Fibroblast of mammary gland (primary cell): ENCODE results near the gene ZNF775.

Experiments used
- DNase-seq: peaks from one replicate; pipeline ENCODE4 v3.0.0-alpha.2; 2010; ENCODE audit warnings: low read depth
- H3K4me3 ChIP-seq: 2 replicates; pipeline ENCODE4 v1.5.1; 2011; ENCODE audit warnings: low read depth, mild to moderate bottlenecking, low read length, moderate library complexity; ENCODE audit not compliant: control insufficient read depth
- TF ChIP-seq, protein P1 (sequence below): conservative IDR thresholded peaks from 2 replicates; pipeline ENCODE4 v1.5.1; 2011; ENCODE audit warnings: low read depth, low read length, inconsistent platforms; ENCODE audit not compliant: control insufficient read depth, insufficient read depth

ZNF775 gene

GRCh38 chr7:150404805-150405583, 25.9 kb downstream of the ZNF775 start:
- peak overlapping the region; percentile 71 for H3K4me3 ChIP-seq
- peak; percentile 82 for DNase-seq
- TF ChIP-seq, protein P1, sequence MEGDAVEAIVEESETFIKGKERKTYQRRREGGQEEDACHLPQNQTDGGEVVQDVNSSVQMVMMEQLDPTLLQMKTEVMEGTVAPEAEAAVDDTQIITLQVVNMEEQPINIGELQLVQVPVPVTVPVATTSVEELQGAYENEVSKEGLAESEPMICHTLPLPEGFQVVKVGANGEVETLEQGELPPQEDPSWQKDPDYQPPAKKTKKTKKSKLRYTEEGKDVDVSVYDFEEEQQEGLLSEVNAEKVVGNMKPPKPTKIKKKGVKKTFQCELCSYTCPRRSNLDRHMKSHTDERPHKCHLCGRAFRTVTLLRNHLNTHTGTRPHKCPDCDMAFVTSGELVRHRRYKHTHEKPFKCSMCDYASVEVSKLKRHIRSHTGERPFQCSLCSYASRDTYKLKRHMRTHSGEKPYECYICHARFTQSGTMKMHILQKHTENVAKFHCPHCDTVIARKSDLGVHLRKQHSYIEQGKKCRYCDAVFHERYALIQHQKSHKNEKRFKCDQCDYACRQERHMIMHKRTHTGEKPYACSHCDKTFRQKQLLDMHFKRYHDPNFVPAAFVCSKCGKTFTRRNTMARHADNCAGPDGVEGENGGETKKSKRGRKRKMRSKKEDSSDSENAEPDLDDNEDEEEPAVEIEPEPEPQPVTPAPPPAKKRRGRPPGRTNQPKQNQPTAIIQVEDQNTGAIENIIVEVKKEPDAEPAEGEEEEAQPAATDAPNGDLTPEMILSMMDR = no peak

- TF ChIP-seq, protein P1 = no peak
- DNase-seq = peak; percentile 22
- H3K4me3 ChIP-seq = peak overlapping the region; percentile 71
Observed at GRCh38 chr7:150405584-150406311, 26.6 kb downstream of the ZNF775 start.

DNA sequence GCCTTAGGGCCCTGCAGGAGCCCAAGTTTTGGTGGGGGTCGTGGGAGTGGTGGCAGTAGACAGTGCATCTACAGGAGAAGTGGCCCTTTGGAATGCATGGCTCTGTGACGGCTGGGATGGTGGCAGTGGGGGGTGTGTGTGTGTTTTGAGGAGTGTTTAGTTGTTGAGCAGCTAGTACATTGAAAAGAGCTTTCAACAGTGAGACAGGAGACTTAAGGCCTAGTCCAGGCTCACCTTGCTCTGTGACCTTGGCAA, 27.1 kb downstream of the ZNF775 start:
- no peak for DNase-seq
- TF ChIP-seq, protein P1 = no peak
- H3K4me3 ChIP-seq = no peak overlapping the region

- H3K4me3 ChIP-seq = no peak overlapping the region
- TF ChIP-seq, protein P1 = no peak
- DNase-seq = no peak
Observed at GRCh38 chr7:150406567-150407421, 27.7 kb downstream of the ZNF775 start.

DNA sequence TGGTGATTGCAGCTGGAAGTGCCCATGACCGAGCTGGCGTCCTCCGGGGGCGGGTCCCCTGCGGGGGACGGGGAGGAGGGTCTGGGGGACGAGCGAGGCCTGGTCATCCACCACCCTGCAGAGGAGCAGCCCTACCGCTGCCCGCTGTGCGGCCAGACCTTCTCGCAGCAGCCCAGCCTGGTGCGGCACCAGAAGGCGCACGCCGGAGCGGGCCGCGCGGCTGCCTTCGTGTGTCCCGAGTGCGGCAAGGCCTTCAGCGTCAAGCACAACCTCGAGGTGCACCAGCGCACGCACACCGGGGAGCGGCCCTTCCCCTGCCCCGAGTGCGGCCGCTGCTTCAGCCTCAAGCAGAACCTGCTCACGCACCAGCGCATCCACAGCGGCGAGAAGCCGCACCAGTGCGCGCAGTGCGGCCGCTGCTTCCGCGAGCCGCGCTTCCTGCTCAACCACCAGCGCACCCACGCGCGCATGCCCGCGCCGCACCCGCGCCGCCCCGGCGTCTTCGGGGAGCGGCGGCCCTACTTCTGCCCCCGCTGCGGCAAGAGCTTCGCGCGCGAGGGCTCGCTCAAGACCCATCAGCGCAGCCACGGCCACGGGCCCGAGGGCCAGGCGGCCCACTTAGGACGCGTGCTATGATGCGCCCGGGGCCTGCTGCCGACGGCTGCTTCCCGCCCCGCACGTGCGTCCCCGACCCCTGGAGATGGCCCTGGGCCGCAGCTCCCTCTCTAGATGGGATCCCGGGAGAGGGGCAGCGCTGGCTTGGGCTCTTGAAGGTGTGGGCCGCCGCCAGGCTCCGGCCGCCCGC, 28.7 kb downstream of the ZNF775 start:
- no peak overlapping the region for H3K4me3 ChIP-seq
- TF ChIP-seq, protein P1 = no peak
- no peak for DNase-seq

- no peak for DNase-seq
- H3K4me3 ChIP-seq = no peak overlapping the region
- TF ChIP-seq, protein P1 = no peak
Observed at GRCh38 chr7:150408393-150409299, 29.5 kb downstream of the ZNF775 start.
